Lower leg skin (tissue), 4 donors: ENCODE data around the gene THEM5. TPM values are rescaled to one million over a fixed set of nuclear protein-coding genes. Genes with fewer than 3 reads are reported as not detected.

Source experiments
- DNase-seq, 2 donors: peaks; one replicate each; pipeline ENCODE4 v3.0.0-alpha.2; 2019; ENCODE audit warnings: low spot score in 2 of 2
- H3K4me3 ChIP-seq: fragments of 200-600 bp; sonication (generic); 2 replicates; pipeline ENCODE4 v1.5.1; 2017; ENCODE audit warnings: mild to moderate bottlenecking, low read depth; ENCODE audit not compliant: poor library complexity, severe bottlenecking
- POLR2A ChIP-seq, 2 donors: fragments of 450-650 bp; IDR thresholded peaks; one replicate each; pipeline ENCODE4 v1.6.1; 2016 to 2017; ENCODE audit warnings: antibody characterized with exemption in 2 of 2, mild to moderate bottlenecking in 1 of 2, moderate library complexity in 1 of 2
- WGBS, 2 donors: methylation state at CpG; one replicate each; pipeline ENCODE4 v1.1.5; 2018; 5-methylcytosine and 5-hydroxymethylcytosine counted together
- intact Hi-C: fragments of 100-400 bp; cut with DNase I; formaldehyde crosslinking; loops from one replicate; pipeline ENCODE4 v1.15.0; 2023; ENCODE audit warnings: low total_unique reads
- total RNA-seq, 4 donors: library from RNA; depleted of rRNA; stranded (reverse); fragments of >200 nt; gene quantifications; one replicate each; pipeline ENCODE4 v1.1.0, GENCODE V29; 2016
- TF ChIP-seq, protein P1 (sequence below), 3 donors: fragments of 450-650 bp; IDR thresholded peaks; one replicate each; pipeline ENCODE4 v1.5.1; 2016; ENCODE audit warnings: antibody characterized with exemption in 3 of 3, mild to moderate bottlenecking in 3 of 3, moderate library complexity in 2 of 3

The THEM5 gene
- total RNA-seq, 4 donors from 2014 or later = 74.4 to 115 (median 88.3) TPM

DNA sequence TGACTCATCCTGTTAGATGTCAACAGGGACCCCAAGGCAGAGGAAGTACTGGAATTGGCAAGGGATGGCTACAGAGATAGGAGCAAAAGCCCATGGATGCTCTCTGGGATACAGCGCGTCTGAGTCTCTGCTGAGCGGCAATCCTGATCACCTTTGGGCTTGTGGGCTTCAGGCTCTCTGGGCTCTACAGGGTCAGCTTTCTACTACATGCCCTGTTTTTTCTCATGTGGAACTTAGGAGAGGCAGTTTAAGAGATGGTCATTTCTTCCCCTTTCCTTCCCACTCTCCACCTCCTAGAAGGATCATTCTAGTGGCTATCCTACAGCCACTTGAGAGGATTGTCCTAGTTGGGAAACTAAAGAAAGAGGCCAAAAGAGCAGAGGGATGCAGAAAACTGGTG lies 49.6 kb downstream of the THEM5 start:
- no peak overlapping the region for H3K4me3 ChIP-seq
- TF ChIP-seq, protein P1, sequence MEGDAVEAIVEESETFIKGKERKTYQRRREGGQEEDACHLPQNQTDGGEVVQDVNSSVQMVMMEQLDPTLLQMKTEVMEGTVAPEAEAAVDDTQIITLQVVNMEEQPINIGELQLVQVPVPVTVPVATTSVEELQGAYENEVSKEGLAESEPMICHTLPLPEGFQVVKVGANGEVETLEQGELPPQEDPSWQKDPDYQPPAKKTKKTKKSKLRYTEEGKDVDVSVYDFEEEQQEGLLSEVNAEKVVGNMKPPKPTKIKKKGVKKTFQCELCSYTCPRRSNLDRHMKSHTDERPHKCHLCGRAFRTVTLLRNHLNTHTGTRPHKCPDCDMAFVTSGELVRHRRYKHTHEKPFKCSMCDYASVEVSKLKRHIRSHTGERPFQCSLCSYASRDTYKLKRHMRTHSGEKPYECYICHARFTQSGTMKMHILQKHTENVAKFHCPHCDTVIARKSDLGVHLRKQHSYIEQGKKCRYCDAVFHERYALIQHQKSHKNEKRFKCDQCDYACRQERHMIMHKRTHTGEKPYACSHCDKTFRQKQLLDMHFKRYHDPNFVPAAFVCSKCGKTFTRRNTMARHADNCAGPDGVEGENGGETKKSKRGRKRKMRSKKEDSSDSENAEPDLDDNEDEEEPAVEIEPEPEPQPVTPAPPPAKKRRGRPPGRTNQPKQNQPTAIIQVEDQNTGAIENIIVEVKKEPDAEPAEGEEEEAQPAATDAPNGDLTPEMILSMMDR (IDR thresholded peaks at IDR 0.05) = no peak
- intact Hi-C loops = no loop called here
- no peak for DNase-seq
- WGBS, 2 donors = 90 to 100% methylated on average over 3 of the region's 3 CpGs

DNA sequence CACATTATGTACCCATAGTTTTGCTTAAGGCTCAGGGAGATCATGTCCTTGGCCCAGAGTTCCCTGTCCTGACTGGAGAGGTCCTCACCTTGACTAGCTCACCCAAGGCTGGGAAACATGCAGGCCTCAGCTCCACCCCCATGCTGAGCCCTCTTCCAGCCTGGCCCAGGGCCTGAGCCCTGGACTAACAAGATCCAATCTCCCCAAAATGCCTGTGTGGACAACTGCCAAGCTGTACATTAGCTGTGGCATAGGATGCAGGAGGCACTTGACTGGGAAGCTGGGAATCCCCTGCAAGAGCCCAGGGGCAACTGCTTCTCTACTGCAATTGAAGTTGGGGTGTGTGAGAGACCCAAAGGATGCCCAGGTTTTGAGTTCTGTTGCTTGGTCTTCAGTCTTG lies 50.3 kb downstream of the THEM5 start:
- intact Hi-C loops = no loop called here
- TF ChIP-seq, protein P1 (IDR thresholded peaks at IDR 0.05) = no peak
- TF ChIP-seq POLR2A (IDR thresholded peaks at IDR 0.05) = no peak
- H3K4me3 ChIP-seq = no peak overlapping the region
- DNase-seq = no peak

DNA sequence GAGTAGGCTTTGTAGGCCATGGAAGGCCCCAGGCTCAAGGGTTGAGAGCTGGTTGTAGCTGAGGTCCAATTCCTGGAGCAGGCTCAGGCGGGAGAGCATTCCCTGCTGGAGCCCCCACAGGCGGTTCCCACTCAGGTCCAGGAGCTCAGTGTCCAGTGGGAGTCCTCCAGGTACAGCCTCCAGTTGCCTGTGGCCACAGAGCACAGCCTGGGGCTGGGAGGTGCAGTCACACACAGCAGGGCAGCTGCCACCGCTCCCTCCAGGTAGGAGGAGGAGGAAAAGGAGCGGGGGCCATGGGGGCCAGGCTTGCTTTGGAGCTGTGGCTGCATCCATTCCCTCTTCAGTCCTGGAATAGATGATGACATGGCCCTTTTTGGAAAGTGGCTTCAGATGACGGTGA lies 51.1 kb downstream of the THEM5 start:
- H3K4me3 ChIP-seq = no peak overlapping the region
- no peak for DNase-seq
- TF ChIP-seq, protein P1 (IDR thresholded peaks at IDR 0.05) = no peak
- no peak for TF ChIP-seq POLR2A (IDR thresholded peaks at IDR 0.05)
- WGBS, 2 donors = 90 to 94% methylated on average over 4 to 5 of the region's 5 CpGs
- intact Hi-C loops = no loop called here

DNA sequence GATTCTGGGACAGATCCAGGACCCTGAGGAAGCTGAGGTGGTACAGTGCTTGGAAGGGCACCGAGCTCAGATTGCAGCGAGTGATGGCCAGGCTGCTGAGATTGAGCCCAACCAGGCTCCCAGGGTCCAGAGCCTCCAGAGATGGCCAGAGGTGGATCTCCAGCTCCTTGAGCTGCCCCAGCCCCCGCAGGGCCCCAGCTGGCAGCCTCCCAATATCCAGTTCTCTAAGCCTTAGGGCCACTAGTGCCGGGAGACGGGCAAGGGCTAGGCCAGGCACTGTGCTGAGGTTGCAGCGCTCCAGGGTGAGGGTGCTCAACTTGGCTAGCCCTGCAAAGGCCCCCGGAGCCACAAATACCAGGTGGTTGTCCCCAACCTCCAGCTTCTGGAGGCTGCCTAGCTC lies 51.7 kb downstream of the THEM5 start:
- 92 to 96% methylated on average over 4 of the region's 7 CpGs for WGBS, 2 donors
- TF ChIP-seq, protein P1 (IDR thresholded peaks at IDR 0.05) = no peak
- no peak for TF ChIP-seq POLR2A (IDR thresholded peaks at IDR 0.05)
- intact Hi-C loops = no loop called here
- no peak overlapping the region for H3K4me3 ChIP-seq
- DNase-seq = no peak

DNA sequence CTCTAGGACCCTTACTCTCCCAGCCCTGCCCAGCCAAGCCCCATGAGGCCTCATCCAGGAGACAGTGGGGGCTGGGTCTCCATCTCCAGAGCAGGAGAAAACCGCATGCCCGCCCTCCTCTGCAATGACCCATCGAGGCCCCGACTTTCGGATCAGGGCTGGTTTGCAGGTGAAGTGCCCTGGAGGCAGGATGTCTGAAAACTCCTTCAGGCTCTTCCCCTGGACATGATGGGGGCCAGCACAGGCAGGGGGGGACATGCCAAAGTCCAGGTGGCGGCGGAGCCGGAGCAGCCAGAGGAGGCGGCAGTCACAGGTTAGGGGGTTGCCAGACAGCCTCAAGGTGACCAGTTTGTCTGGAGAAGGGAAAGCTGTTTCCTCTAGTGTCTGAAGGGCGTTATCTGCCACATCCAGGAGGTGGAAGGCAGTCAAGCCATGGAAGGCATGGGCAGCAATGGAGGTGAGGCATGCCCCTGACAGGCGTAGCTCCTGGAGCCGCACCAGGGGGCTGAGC lies 52.1 kb downstream of the THEM5 start:
- H3K4me3 ChIP-seq = no peak overlapping the region
- DNase-seq = no peak
- intact Hi-C loops = no loop called here
- TF ChIP-seq, protein P1 (IDR thresholded peaks at IDR 0.05) = no peak
- TF ChIP-seq POLR2A (IDR thresholded peaks at IDR 0.05) = no peak
- WGBS, 2 donors = 86 to 87% methylated on average over 10 to 12 of the region's 12 CpGs

DNA sequence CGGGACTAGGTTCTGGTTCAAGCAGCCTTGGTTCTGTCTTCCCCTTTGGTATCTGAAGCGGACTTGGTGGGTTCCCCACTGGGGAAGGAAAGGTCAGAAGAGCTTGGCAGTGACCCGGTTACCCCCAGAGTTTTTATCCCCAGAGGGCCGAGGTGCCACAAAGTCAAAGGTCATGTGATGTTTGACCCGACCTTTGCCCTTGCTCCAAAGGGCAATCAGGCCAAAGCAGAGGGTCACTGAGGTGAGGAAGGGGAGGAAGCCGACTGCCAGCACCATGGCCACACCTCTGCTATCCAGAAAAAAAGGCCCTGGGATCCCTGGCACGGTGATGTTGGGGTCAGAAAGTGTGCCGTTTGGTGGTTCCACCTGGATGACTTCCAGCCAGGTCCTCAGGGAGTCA lies 52.7 kb downstream of the THEM5 start:
- no peak for DNase-seq
- WGBS, 2 donors = 64 to 67% methylated on average over 8 of the region's 8 CpGs
- intact Hi-C loops = no loop called here
- no peak for TF ChIP-seq POLR2A (IDR thresholded peaks at IDR 0.05)
- TF ChIP-seq, protein P1 (IDR thresholded peaks at IDR 0.05) = no peak
- no peak overlapping the region for H3K4me3 ChIP-seq
